CMK (cell line): ENCODE data around the gene ACYP2.
A peak's percentile ranks its signal among the peaks of the same experiment; 100 is the strongest.

Source experiments
- DNase-seq: peaks from one replicate; pipeline ENCODE4 v3.0.0-alpha.2; 2010; ENCODE audit warnings: low read depth

ACYP2 gene

DNA sequence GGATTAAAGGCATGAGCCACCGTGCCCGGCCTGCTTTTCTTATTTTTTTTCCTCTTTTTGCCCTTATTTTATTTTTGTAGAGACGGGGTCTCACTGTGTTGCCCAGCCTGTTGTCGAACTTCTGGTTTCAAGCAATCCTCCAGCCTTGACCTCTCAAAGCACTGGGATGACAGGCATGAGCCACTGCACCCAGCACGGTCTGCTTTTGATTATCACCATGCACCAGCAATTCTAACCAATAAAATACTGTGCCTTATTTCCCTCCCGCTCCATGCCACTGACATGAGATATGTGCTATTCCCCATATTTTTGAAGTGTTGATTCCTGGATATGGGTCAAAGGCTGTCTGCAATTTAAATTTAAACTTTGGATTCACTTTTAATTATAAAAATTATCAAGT is 42.9 kb downstream of the ACYP2 start:
- DNase-seq: no peak

GRCh38 chr2:54161660-54162424 is 46.4 kb downstream of the ACYP2 start:
- no peak for DNase-seq

DNA sequence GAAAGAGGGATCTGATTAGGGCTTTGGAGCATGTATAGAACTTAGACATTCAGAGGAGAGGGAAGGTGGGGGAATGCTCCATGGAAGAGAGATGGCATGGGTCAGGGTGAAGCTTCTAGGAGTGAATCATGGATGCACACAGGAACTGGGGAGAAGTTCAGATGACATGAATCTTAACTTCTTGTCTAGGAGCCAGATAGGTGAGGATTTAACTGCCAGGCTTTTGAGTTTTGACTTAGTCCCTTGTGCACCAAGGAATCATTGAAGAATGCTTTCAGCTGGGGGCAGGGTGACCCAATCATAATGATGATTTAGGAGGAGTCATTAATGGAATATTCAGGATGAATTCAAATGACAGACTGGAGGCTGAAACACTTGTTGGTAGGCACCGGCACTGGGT is 48.7 kb downstream of the ACYP2 start:
- no peak for DNase-seq

DNA sequence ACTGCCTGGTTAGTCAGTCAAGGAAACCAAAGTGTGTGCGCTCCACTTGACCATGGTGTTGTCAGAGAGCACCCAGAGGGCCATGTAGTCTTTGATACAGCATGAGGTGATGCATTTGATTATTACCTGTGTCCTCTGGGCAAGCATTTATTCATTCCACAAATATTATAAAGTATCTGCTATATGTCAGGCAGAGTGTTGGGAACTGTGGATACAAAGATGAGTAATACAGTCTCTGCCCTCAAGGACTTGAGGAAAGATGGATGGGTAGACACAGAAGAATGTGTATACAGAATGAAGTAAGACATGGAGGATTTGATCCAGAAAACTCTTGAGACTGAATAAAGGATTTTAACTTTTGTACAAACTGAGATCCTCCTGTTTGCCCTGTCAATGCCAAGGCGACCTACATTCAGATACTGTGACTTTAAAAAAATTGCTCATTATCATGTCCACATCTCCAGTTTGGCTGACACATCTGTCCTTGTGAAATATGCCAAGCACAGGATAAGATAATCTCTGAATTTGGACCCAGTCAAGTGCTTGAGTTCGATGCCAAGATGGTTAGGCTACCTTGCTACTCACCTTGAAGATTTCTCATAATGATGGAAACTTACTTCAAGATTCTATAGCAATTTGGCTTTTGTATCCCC is 50.8 kb downstream of the ACYP2 start:
- DNase-seq: no peak

DNA sequence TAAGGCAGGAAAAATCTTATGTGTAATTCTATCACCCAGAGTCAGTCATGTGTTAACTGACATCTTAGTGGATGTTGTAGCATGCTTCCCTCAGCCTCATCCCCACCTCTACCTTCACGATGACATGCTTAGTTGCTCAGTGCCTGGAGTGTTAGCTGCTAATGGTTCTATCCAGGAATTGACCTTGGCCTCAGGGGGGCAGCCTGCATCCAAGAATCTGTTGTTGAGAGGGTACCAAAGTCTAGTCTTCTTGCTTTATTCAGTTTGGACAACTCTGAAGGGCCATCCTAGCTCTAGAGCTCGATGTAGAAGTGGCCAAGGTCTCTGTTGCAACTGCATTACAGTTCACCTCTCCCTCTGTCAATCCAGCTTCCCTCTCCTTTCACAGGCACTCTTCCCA is 61.2 kb downstream of the ACYP2 start:
- peak; percentile 7 for DNase-seq

- DNase-seq: no peak
These were observed 67.9 kb downstream of the ACYP2 start for GRCh38 chr2:54183281-54183680.

GRCh38 chr2:54183972-54184371 is 68.6 kb downstream of the ACYP2 start:
- DNase-seq: no peak

DNA sequence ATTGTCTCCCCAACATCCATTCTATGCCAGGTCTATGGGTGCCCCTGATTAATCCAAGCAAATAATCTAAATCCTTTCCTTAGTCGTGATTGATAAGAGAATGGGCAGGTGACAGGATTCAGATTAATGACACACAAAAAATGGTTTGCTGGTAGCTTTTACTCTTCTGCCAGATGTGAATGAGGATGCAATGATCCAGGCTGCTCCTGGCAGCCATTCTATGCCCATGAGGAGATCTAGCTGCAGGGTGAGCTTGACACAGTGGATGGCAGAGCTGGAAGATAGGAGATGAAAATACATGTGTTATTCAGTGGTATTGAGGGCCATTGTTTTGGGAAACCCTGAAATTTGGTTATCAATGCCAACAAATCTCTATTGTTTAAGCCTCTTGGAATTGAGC is 69.7 kb downstream of the ACYP2 start:
- DNase-seq: no peak

DNA sequence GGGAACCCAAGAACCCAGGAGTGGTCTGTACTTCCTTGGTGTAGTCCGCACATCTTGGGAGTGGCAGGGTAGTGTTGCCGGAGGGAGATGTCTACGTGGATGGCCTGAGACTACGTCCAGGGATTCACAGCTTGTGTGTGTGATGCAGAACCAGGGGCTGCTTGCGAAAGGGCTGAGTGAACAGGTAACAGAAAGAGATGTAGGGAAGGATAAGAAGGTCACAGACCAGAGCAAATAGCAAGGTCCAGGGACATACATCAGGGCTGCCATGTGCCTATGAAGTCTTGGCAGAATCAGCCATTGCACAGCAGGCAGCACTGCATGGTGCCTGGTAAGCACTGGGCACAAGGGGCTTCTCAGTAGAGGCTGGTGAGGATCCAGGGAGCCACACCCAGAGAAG is 71.9 kb downstream of the ACYP2 start:
- no peak for DNase-seq

DNA sequence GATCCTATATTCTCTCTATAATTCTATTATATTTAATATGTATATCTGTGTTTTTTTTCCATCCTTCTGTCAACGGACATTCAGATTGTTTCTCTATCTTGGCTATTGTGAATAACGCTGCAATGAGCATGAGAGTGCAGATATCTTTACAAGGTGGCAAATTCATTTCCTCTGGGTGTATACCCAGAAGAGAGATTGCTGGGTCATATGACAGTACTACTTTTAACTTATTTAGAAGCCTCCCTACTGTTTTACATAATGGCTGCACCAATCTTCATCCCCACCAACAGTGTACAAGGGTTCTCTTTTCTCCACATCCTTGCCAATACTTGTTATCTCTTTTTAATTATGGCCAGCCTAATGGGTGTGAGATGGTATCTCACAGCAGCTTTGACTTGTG is 74.1 kb downstream of the ACYP2 start:
- DNase-seq: peak; percentile 14

DNA sequence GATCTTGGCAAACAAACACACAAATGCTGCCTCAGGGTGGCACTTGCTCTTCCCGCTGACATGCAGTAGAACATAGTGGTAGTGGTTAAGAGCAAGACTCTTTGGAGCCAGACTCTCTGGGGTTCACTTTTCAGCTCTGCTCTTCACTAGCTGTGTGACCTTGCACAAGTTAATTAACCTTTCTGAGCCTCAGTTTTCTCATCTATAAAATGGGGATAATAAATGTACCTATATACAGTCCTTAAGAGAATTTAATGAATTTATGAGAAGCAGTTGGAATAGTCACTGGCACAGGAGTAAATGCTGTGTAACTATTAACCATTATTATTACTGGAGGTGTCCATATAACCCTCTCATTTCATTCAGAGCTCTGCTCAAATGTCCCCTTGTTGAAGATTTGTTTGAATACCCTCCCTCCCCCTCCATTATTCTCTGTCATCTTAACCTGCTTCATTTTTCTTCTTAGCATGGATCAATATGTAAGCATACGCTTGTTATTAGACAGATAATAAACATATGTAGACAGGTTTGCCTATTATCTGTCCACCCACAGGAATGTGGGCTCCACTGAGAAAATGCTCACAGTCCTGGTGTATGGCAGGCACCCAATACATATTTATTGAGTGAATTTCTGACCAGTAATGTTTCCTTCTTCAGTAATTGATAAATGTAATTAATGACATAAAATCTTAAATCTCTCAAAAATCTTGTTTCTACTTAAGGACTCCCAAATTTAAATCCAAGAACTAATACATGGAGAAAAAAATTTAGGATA is 76.1 kb downstream of the ACYP2 start:
- DNase-seq: no peak

GRCh38 chr2:54194761-54195750 is 79.6 kb downstream of the ACYP2 start:
- DNase-seq: no peak

DNA sequence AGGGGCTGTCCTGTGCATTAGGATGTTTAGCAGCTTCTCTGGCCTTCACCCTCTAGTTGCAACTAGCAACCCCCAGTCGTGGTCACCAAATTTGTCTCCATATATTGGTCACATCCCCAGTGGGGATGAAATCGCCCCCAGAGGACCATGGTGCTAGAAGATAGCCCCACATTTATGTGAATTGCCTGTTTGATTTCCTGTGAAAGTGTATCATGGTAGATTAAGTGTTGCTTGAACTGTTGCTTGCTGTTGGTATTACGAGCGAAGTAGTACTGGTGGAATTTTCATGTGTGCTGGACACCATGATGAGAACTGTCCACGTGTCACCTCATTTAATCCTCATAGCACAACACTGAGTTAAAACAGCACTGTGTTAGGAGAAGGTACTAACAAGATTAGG is 81.2 kb downstream of the ACYP2 start:
- DNase-seq: no peak

- no peak for DNase-seq
These were observed 89.1 kb downstream of the ACYP2 start for GRCh38 chr2:54204476-54204875.

DNA sequence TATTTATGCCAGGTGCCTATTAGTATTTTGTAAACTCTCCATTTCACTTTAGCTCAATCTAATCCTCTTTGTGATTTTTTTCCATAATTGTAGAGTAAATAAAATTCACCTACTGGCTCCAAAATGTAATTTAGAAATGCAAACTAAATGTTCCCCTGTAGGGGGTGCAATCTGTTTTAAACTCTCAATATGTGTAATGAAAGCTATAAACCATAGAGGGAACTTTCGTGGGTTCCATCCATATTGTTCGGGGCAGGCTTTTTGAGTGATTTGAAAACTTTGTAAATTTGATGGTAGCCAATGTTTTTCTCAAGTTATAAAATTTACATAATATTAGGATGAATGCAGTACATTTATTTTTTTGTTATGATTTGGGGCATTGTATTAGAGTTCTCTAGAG is 91.2 kb downstream of the ACYP2 start:
- no peak for DNase-seq

GRCh38 chr2:54207666-54208195 is 92.3 kb downstream of the ACYP2 start:
- DNase-seq: no peak

- no peak for DNase-seq
These were observed 93.2 kb downstream of the ACYP2 start for GRCh38 chr2:54208364-54209240.

GRCh38 chr2:54209379-54209778 is 94.0 kb downstream of the ACYP2 start:
- DNase-seq: no peak

- no peak for DNase-seq
These were observed 97.0 kb downstream of the ACYP2 start for GRCh38 chr2:54212456-54212855.

GRCh38 chr2:54213082-54213481 is 97.7 kb downstream of the ACYP2 start:
- no peak for DNase-seq

DNA sequence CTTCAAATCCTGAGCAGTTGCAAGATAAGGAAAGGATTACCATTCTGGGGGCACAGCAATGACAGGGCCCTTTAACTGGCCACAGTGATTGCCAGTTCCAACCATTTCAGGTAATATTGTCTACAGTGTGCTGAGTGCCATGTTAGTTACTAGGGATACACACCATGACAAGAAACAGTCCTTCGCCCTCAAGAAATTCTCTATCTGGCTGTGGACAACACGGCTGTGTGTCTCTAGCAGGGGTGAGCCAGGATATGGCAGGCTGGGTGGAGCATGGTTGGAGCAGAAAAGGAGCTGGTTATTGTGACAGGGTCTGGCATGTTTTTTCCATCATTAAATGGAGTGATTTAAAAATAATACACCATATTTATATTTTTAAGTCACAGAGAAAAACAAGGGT is 109.6 kb downstream of the ACYP2 start:
- DNase-seq: no peak
